ENCODE data around the gene NCCRP1. TPM values are rescaled to one million over a fixed set of nuclear protein-coding genes. Genes with fewer than 3 reads are reported as not detected.

NCCRP1 gene
- total and polyA plus RNA-seq, 10 of the 15 experiments (the other 5 are each of a cell fraction or from before 2014, with no cell fraction given), result not detected

DNA sequence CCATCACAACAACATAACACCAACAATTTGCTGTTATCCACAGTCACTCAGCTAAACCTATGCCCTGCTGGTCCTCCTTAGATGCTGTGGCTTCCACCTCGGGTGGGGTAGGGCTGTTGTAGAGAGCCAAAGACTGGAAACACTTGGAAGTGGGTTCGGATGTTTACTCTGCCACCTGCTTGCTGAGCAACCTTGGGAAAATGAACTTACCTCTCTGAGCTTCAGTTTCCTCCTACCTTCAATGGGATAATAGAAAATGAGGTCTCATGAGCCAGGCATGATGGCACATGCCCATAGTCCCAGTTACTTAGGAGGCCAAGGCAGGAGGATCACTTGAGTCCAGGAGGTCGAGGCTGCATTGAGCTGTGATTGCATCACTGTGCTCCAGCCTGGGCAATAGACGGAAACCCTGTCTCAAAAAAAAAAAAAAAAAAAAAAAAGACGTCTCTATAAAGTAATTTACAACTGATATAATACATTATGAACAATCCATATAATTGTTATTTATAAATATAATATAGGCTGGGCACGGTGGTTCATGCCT, 10.6 kb downstream of the NCCRP1 start:
- H3K79me2 ChIP-seq (ENCODE audit: control insufficient read depth, insufficient read depth, low read length), result no peaks in the 10 kb centered on the region
- intact Hi-C loops (cut with micrococcal nuclease; ENCODE audit: unreplicated experiment), result no loop called here
- H3K9ac ChIP-seq (ENCODE audit: control insufficient read depth, insufficient read depth, low read length), result no peak overlapping the region
- ATAC-seq (no peak), FAIRE-seq (no peak), DNase-seq (ENCODE audit: low read depth, low spot score) (no peak)
- no peak overlapping the region for H2AFZ ChIP-seq (ENCODE audit: control insufficient read depth, low read depth, low read length)
- SMC1A ChIA-PET (ENCODE audit: uncharacterized antibody, unreplicated experiment), result no interaction called here
- H3K27ac ChIP-seq (ENCODE audit: control insufficient read depth, insufficient read depth), result no peak overlapping the region
- no peaks in the 10 kb centered on the region for H3K36me3 ChIP-seq (ENCODE audit: control insufficient read depth in 2 of 2, insufficient read depth in 2 of 2, low read length in 1 of 2)
- no peaks in the 10 kb centered on the region for H3K4me1 ChIP-seq (ENCODE audit: control insufficient read depth, insufficient read depth, low read length)
- WGBS (ENCODE audit: insufficient coverage, insufficient replicate concordance, low lambda C conversion rate, missing lambda C conversion rate), result 34% methylated on average over 6 of the region's 6 CpGs
- no TSS peak for BruUV-seq (replicated peaks)
- H3K4me3 ChIP-seq, result no peak overlapping the region
- RAD21 ChIA-PET (ENCODE audit: unreplicated experiment), result no interaction called here
- H4K20me1 ChIP-seq (ENCODE audit: control insufficient read depth, insufficient read depth), result no peaks in the 10 kb centered on the region
- CTCF ChIA-PET, result no interaction called here
- TF ChIP-seq PAX8 (IDR thresholded peaks at IDR 0.05) (no peak), PBX3 (IDR thresholded peaks at IDR 0.05; ENCODE audit: insufficient replicate concordance, low read depth, low read length) (no peak), DPF2 (IDR thresholded peaks at IDR 0.05) (no peak), ZNF24 (IDR thresholded peaks at IDR 0.05) (no peak), HDAC6 (IDR thresholded peaks at IDR 0.05; ENCODE audit: unreplicated experiment) (no peak), CEBPZ (IDR thresholded peaks at IDR 0.05; ENCODE audit: low read depth, low read length) (no peak), TCF3 (IDR thresholded peaks at IDR 0.05; ENCODE audit: borderline replicate concordance, insufficient read depth, low read depth, low read length) (no peak), EGR1 (IDR thresholded peaks at IDR 0.05; ENCODE audit: borderline replicate concordance in 1 of 2, low read depth in 2 of 2, low read length in 2 of 2) (no peak), ZNF207 (IDR thresholded peaks at IDR 0.05; ENCODE audit: borderline replicate concordance) (no peak), KDM1A (IDR thresholded peaks at IDR 0.05; ENCODE audit: borderline replicate concordance) (no peak), MEF2B (IDR thresholded peaks at IDR 0.05; ENCODE audit: partially characterized antibody, poor library complexity, severe bottlenecking) (no peak)
- TF ChIP-seq, protein P1, sequence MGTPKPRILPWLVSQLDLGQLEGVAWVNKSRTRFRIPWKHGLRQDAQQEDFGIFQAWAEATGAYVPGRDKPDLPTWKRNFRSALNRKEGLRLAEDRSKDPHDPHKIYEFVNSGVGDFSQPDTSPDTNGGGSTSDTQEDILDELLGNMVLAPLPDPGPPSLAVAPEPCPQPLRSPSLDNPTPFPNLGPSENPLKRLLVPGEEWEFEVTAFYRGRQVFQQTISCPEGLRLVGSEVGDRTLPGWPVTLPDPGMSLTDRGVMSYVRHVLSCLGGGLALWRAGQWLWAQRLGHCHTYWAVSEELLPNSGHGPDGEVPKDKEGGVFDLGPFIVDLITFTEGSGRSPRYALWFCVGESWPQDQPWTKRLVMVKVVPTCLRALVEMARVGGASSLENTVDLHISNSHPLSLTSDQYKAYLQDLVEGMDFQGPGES (IDR thresholded peaks at IDR 0.05), result no peak
- POLR2A ChIA-PET, result no interaction called here
- H3K27me3 ChIP-seq (replicated peaks in 1 of 2; ENCODE audit: control insufficient read depth in 2 of 2, insufficient read depth in 2 of 2, low read length in 1 of 2), result peaks cover 0 to 3% of the 10 kb centered on the region in 2 experiments; a peak in 1 of 4 replicates
- in situ Hi-C loops (cut with MboI), result no loop called here
- no peak overlapping the region for H3K4me2 ChIP-seq (ENCODE audit: control insufficient read depth, insufficient read depth)
- no peaks in the 10 kb centered on the region for H3K9me3 ChIP-seq (replicated peaks; ENCODE audit: control insufficient read depth, insufficient read depth, low read length)

Data from GM12878 (cell line).